ENCODE results near the gene RAD51B.

Gene RAD51B

DNA sequence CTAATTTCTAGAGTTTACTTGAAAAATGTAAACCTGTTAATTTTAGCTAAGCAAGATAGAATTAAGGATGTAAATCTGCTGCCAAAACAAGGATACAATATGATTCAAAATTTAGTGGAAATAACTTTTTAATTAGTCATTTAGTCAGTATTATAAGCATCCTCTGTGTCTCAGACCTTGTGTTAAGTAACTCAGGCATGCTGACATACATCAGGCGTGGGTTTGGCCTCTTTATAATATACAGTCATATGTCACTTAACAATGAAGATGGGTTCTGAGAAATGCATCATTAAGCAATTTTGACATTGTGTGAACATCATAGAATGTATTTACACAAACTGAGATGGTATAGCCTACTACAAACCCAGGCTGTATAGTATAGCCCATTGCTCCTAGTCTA, 586.4 kb downstream of the RAD51B start:
- TF ChIP-seq JUND (IDR thresholded peaks at IDR 0.05; ENCODE audit: low read depth): no peak
- in situ Hi-C loops (cut with HindIII; ENCODE audit: low pct_unique_long_range_greater_than_20kb, low sequenced_read_pairs): no loop called here
- DNase-seq (ENCODE audit: low read depth in 1 of 2, low spot score in 1 of 2): no peak

GRCh38 chr14:68407285-68407684, 587.7 kb downstream of the RAD51B start:
- no peak for TF ChIP-seq JUND (IDR thresholded peaks at IDR 0.05; ENCODE audit: low read depth)
- in situ Hi-C loops (cut with HindIII; ENCODE audit: low pct_unique_long_range_greater_than_20kb, low sequenced_read_pairs): no loop called here
- no peak for DNase-seq (ENCODE audit: low read depth in 1 of 2, low spot score in 1 of 2)

- TF ChIP-seq JUND (IDR thresholded peaks at IDR 0.05; ENCODE audit: low read depth): no peak
- in situ Hi-C loops (cut with HindIII; ENCODE audit: low pct_unique_long_range_greater_than_20kb, low sequenced_read_pairs): no loop called here
- no peak for DNase-seq (ENCODE audit: low read depth in 1 of 2, low spot score in 1 of 2)
These were observed 588.2 kb downstream of the RAD51B start for GRCh38 chr14:68407825-68408224.

- no peak for TF ChIP-seq JUND (IDR thresholded peaks at IDR 0.05; ENCODE audit: low read depth)
- in situ Hi-C loops (cut with HindIII; ENCODE audit: low pct_unique_long_range_greater_than_20kb, low sequenced_read_pairs): no loop called here
- DNase-seq (ENCODE audit: low read depth in 1 of 2, low spot score in 1 of 2): no peak
These were observed 589.1 kb downstream of the RAD51B start for GRCh38 chr14:68408680-68409079.

GRCh38 chr14:68409387-68409786, 589.8 kb downstream of the RAD51B start:
- in situ Hi-C loops (cut with HindIII; ENCODE audit: low pct_unique_long_range_greater_than_20kb, low sequenced_read_pairs): no loop called here
- no peak for TF ChIP-seq JUND (IDR thresholded peaks at IDR 0.05; ENCODE audit: low read depth)
- DNase-seq (ENCODE audit: low read depth in 1 of 2, low spot score in 1 of 2): no peak

GRCh38 chr14:68412505-68413465, 593.2 kb downstream of the RAD51B start:
- in situ Hi-C loops (cut with HindIII; ENCODE audit: low pct_unique_long_range_greater_than_20kb, low sequenced_read_pairs): no loop called here
- DNase-seq (ENCODE audit: low read depth in 1 of 2, low spot score in 1 of 2): no peak
- no peak for TF ChIP-seq JUND (IDR thresholded peaks at IDR 0.05; ENCODE audit: low read depth)

- no peak for DNase-seq (ENCODE audit: low read depth in 1 of 2, low spot score in 1 of 2)
- no peak for TF ChIP-seq JUND (IDR thresholded peaks at IDR 0.05; ENCODE audit: low read depth)
- in situ Hi-C loops (cut with HindIII; ENCODE audit: low pct_unique_long_range_greater_than_20kb, low sequenced_read_pairs): no loop called here
These were observed 593.9 kb downstream of the RAD51B start for GRCh38 chr14:68413509-68413908.

DNA sequence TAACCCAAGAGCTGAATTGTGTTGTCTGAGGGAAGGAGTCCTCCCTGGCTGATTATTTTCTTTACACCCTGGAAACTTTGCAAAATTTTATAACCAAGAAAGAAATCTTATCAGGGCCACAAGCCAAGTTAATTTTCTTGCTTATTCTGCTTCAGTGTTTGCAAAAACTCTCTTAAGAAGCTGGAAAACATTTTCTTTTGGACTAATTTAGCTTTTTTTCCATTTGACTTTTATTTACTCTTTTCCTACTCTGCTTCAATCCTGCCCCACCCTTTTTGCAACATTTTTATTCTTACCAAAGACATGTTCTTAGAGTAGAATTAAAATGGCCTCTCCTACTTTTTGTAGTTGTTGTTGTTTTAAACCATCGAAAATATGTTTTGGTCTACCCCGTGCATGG, 594.5 kb downstream of the RAD51B start:
- TF ChIP-seq JUND (IDR thresholded peaks at IDR 0.05; ENCODE audit: low read depth): no peak
- in situ Hi-C loops (cut with HindIII; ENCODE audit: low pct_unique_long_range_greater_than_20kb, low sequenced_read_pairs): no loop called here
- DNase-seq (ENCODE audit: low read depth in 1 of 2, low spot score in 1 of 2): no peak

GRCh38 chr14:68416171-68416570, 596.6 kb downstream of the RAD51B start:
- TF ChIP-seq JUND (IDR thresholded peaks at IDR 0.05; ENCODE audit: low read depth): no peak
- in situ Hi-C loops (cut with HindIII; ENCODE audit: low pct_unique_long_range_greater_than_20kb, low sequenced_read_pairs): no loop called here
- no peak for DNase-seq (ENCODE audit: low read depth in 1 of 2, low spot score in 1 of 2)

DNA sequence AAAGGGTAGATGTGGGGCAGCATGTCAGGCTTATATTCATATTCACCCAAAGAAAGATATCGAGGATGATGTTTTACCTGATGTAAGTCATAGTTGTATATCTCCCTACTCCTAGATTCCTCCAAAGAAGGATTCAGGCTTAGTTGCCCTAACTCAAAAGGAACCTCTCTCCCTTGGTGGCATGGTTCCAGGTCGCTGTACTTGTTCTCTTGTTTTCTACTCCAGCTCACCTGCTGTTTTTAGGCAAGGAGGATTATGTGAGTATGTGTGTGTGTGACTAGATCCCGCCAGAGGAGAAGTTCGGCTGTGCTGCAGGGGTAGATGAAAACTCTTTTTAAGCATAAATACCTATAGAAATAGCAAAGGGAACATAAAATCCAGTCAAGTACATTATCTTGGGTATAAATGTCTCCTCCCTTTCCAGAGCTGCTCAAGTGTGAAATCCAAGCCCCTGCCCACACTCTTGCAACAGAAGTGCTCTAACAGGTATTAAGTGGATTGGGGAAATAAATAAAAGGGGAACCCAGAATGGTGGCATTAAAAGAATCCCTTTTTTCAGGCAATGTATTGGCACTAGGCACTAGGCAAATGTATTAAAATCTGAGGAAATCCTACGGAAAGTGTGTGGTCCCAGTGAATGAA, 597.6 kb downstream of the RAD51B start:
- TF ChIP-seq JUND (IDR thresholded peaks at IDR 0.05; ENCODE audit: low read depth): no peak
- in situ Hi-C loops (cut with HindIII; ENCODE audit: low pct_unique_long_range_greater_than_20kb, low sequenced_read_pairs): no loop called here
- no peak for DNase-seq (ENCODE audit: low read depth in 1 of 2, low spot score in 1 of 2)

- DNase-seq (ENCODE audit: low read depth in 1 of 2, low spot score in 1 of 2): peak in 1 of 2 experiments; percentile 34
- in situ Hi-C loops (cut with HindIII; ENCODE audit: low pct_unique_long_range_greater_than_20kb, low sequenced_read_pairs): no loop called here
- no peak for TF ChIP-seq JUND (IDR thresholded peaks at IDR 0.05; ENCODE audit: low read depth)
These were observed 598.9 kb downstream of the RAD51B start for GRCh38 chr14:68418174-68419118.

GRCh38 chr14:68420350-68420749, 600.8 kb downstream of the RAD51B start:
- no peak for DNase-seq (ENCODE audit: low read depth in 1 of 2, low spot score in 1 of 2)
- in situ Hi-C loops (cut with HindIII; ENCODE audit: low pct_unique_long_range_greater_than_20kb, low sequenced_read_pairs): no loop called here
- no peak for TF ChIP-seq JUND (IDR thresholded peaks at IDR 0.05; ENCODE audit: low read depth)

Data from T47D (cell line).